GM18499 (cell line): Measurements from ENCODE around the gene GRIA1.
"Not testable (repeated sequence)": the region's sequence is repeated elsewhere in the genome, so short reads cannot be mapped to it uniquely, and the experiment has no call there.

ENCODE experiments used
- ATAC-seq: cut with Tn5 transposase; IDR thresholded peaks from one replicate; pipeline ENCODE4 v1.9.1; 2021; ENCODE audit warnings: moderate number of reproducible peaks; ENCODE audit not compliant: insufficient read depth, unreplicated experiment

GRIA1 gene

DNA sequence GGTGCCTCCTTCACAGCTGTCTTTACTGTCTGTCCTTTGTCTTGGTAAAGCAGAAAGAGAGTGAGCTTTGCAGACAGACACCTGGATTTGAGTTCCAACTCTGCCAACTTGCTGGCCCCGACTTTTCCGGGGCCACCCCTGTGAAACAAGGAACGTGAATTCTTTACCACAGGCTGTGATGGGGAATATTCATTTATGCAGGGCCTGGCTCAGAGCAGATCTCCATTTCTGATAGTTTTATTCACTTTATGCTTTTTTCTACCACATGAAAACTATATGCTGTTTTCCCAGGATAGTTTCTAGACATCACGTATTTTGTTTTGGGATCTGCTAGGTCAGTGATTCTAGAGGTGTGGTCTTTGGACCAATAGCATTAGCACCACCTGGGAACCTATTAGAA lies 211.8 kb downstream of the GRIA1 start:
- ATAC-seq = no peak

- ATAC-seq = no peak
Observed at GRCh38 chr5:153704110-153704509, 213.6 kb downstream of the GRIA1 start.

- ATAC-seq = no peak
Observed at GRCh38 chr5:153707626-153708025, 217.2 kb downstream of the GRIA1 start.

GRCh38 chr5:153711755-153712154 lies 221.3 kb downstream of the GRIA1 start:
- ATAC-seq = no peak

- ATAC-seq = no peak
Observed at GRCh38 chr5:153712946-153713345, 222.5 kb downstream of the GRIA1 start.

- no peak for ATAC-seq
Observed at GRCh38 chr5:153713943-153714342, 223.5 kb downstream of the GRIA1 start.

GRCh38 chr5:153714798-153715197 lies 224.3 kb downstream of the GRIA1 start:
- no peak for ATAC-seq

- ATAC-seq = no peak
Observed at GRCh38 chr5:153717287-153717686, 226.8 kb downstream of the GRIA1 start.

- ATAC-seq = no peak
Observed at GRCh38 chr5:153718713-153719112, 228.2 kb downstream of the GRIA1 start.

DNA sequence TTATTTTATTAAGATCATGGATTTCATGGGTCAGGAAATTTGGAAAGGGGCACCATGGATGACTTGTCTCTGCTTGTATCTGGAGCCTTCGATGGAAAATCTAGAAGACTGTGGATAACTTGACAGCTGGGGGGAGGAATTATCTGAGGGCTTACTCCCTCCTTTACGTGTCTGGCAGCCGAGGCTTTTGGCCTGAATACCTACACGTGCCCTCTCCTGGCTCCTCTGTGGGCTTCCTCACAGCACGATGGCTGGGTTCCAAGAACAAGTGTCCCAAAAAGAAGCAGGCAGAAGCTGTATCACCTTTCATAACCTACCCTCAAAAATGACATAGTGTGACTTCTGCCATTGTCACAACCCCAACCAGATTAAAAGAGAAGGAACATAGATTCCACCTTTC lies 228.9 kb downstream of the GRIA1 start:
- no peak for ATAC-seq

- not testable (repeated sequence) for ATAC-seq
Observed at GRCh38 chr5:153723022-153723610, 232.6 kb downstream of the GRIA1 start.

GRCh38 chr5:153742060-153742459 lies 251.6 kb downstream of the GRIA1 start:
- no peak for ATAC-seq

DNA sequence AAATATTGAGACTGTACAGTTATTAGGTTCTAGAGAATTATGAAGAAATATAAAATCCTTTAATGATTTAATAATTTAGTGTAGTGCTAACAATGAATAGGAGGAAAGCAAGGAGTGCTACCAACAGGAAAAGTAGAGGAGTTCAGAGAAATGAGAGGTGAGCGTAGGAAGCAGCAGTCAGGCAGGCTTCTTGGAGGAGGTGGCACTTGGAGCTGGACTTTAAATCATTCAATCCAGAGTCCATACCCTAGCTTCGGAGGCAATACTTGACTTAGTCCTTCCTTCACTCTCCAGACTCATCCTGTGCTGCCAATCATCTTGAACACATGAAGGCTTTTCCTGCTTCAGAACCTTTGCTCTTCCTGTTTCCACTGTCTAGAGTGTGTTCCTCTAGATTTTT lies 254.3 kb downstream of the GRIA1 start:
- ATAC-seq = no peak

- ATAC-seq = no peak
Observed at GRCh38 chr5:153745778-153746395, 255.4 kb downstream of the GRIA1 start.

- no peak for ATAC-seq
Observed at GRCh38 chr5:153746440-153746839, 256.0 kb downstream of the GRIA1 start.

DNA sequence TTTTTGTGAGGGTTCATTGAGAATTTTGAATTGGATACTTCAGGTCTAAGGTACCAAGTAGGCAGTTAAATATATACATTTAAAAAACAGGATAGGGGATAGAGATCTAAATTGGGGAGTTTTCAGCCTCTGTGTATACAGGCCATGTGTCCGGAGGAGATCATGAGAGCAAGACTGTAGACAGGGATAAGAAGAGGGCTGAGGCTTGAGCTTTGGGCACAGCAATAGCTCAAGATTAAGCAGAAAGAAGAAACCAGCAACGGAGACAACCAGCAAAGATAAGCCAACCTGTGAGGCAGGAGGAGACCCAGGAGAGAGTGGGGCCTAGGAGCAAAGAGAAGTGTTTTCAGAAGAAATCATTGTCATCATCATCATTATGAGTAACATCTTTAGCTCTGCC lies 258.4 kb downstream of the GRIA1 start:
- no peak for ATAC-seq

- ATAC-seq = no peak
Observed at GRCh38 chr5:153749960-153750359, 259.5 kb downstream of the GRIA1 start.

DNA sequence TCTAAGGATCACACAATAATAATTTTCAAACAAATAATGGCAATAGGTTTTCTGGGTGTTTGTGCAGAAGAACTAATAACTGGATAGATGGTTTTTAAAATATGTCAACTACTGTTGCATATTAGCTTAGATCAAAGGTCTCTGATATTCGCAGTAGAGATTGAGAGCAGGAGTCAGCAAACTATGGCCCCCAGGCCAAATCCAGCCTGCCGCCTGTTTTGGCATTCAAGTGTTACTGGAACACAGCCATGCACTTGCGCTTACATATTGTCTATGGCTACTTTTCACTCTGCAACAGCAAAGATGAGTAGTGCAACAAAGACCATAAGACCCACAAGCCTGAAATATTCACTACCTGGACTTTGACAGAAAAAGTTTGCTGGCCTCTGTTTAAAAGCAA lies 260.8 kb downstream of the GRIA1 start:
- no peak for ATAC-seq

DNA sequence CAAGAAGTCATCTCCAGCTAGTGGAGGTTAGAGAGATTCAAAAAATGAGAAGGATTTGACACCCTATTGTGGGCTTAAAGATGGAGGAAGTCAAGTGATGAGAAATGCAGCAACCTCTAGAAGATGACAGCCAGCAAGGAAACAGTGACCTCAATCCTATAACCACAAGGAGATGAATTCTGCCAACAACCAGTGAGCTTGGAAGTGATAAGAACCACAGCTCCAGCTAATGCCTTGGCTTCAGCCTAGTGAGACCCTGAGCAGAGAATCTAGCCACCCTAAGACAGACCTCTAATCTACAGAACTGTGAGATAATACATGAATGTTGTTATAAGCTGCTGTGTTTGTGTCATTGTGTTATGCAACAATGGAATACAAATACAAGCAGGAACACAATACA lies 262.4 kb downstream of the GRIA1 start:
- ATAC-seq = no peak

GRCh38 chr5:153753645-153754432 lies 263.4 kb downstream of the GRIA1 start:
- ATAC-seq = no peak

GRCh38 chr5:153755913-153756500 lies 265.5 kb downstream of the GRIA1 start:
- ATAC-seq = no peak
